Stimulated activated CD8-positive, alpha-beta memory T cell treated with anti-CD3 and anti-CD28 coated beads, Interleukin-2, amount 100 ng/mL, for 48 hours (primary cell): Measurements from ENCODE around the gene USP4.
"Not testable (repeated sequence)": the region's sequence is repeated elsewhere in the genome, so short reads cannot be mapped to it uniquely, and the experiment has no call there.

Source experiments
- DNase-seq, 2 donors: peaks; one replicate each; pipeline ENCODE4 v3.0.0-alpha.2; 2020; ENCODE audit warnings: low read depth in 2 of 2

Gene USP4

GRCh38 chr3:49352281-49352680 lies 12.4 kb upstream of the USP4 start:
- no peak for DNase-seq

DNA sequence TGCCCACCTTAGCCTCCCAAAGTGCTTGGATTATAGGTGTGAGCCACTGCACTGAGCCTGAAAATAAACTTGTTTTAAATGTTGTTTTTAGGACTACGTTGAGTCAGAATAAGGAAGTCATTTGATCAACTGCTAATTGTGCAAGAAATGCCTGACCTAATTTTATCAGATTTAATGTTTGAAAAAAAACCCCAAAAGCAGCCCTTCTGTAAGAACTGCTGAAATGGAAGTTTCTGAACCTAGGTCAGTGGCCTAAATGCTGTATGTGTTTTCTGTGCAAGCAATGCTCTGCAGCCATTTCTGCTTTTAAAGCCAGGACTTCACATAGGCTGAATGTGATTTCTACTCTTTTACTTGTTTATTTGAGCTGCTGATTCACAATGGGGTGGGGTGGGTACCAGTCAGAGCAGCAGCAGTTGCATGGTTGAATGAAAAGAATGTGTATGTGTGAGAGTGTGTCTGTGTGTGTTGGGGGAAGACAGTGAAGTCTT lies 11.7 kb upstream of the USP4 start:
- DNase-seq, result no peak

DNA sequence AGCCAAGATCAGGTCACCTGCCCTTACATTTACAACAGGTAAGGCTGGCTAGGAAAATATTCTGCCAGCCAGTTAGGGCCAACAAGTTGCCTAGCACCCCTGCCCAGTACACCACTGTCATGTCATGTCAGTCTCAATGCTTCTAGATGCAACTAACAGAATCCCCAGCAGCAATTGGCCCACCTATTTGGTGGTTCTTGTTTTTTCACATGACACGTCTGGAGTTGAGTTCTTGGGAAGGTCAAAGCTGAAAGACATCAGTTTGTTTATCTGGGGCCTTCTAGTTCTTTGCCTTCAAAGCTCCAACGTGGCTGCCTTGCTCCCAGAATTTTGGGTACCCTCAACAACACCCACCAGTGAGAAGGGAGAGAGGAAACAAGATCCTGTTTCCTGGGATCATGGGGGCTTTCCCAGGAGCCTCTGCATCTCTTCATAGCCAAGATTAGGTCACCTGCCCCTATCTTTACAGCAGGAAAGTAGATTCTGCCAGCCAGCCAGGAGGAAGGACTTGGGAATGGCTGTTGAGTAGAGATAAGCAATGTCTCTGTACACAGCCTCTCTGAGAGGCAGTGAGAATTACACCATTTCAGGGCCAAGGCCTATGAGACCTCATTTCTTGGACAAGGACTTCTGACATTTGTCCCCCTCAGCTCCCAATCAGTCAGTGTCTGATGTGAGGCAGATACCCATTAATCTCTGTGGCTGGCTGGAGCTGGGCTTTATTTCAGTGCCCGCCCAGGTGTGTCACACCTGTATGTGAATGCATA lies 9.7 kb upstream of the USP4 start:
- DNase-seq, result no peak

- not testable (repeated sequence) for DNase-seq
These were observed 8.5 kb upstream of the USP4 start for GRCh38 chr3:49348361-49348760.

- no peak for DNase-seq
These were observed 7.0 kb upstream of the USP4 start for GRCh38 chr3:49346797-49347251.

DNA sequence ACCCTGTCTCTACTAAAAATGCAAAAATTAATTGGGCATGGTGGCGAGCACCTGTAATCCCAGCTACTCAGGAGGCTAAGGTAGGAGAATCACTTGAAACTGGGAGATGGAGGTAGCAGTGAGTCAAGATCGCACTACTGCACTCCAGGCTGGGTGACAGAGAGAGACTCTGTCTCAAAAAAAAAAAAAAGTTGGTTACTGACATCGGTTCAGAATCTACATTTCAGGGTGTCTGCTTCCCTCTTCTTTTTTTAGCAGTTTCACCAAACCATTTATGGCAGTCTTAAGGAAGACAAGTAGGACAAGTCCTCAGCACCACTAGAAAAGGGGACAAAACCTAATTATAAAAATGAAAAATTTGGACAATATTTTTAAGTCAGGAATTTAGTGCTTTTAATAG lies 3.3 kb upstream of the USP4 start:
- DNase-seq, result no peak

DNA sequence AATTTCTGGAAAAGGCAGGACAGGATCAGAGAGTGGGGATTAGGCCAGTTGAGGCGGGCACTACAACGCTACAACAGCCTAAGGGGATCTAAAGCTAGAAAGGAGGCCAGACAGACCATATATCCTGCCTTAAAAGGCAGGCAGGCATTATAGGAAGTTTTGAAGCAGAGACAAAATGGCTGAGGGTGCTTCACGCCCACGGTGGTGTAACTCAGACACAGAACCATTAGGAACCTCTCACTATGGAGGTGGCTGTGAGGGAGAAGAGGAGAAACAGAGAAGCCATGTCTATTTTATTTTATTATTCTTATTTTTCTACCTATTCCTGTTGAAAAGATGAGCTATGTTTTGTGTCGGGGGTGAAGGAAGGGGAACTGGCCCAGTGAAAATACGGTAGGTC lies 2.1 kb upstream of the USP4 start:
- DNase-seq, result no peak

DNA sequence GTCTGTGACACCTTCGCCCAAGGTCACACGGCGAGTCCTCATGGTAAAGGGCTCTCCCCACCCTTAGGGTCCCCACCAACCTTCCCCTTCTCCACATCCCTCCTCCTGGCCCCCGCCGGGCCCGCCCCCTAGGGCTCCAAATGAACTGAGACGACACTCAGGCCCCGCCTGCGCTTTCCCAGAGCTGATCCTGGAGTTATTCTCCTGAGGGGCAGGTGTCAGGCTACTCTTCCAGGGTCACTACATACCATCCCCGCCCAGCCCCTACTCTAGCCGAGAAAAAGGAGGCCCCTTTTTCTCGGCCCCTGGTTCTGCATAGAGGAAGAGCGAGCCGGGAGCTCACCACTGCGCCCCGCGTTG lies 292 bp downstream of the USP4 start:
- DNase-seq, result peak in 1 of 2 donors; percentile 13

- no peak for DNase-seq
These were observed 5.8 kb downstream of the USP4 start for GRCh38 chr3:49333916-49334633.

DNA sequence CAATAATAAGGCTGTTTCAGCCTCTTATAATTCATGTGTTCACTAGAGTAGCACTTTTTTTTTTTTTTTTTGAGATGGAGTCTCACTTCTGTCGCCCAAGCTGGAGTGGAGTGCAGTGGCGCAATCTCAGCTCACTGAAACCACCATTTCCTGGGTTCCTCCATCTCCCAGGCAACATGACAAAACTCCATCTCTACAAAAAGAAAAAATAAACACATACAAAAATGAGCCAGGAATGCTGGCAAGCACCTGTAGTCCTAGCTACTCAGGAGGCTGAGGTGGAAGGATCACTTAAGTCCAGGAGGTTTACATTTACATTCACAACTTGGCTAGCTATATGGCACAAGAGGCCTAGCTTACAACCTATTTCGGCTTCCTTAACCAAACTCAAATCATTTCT lies 6.8 kb downstream of the USP4 start:
- DNase-seq, result no peak

- DNase-seq, result no peak
These were observed 10.7 kb downstream of the USP4 start for GRCh38 chr3:49329186-49329585.

- DNase-seq, result not testable (repeated sequence)
These were observed 11.5 kb downstream of the USP4 start for GRCh38 chr3:49328350-49328749.

- no peak for DNase-seq
These were observed 12.4 kb downstream of the USP4 start for GRCh38 chr3:49327485-49327884.

GRCh38 chr3:49324768-49325167 lies 15.1 kb downstream of the USP4 start:
- no peak for DNase-seq

DNA sequence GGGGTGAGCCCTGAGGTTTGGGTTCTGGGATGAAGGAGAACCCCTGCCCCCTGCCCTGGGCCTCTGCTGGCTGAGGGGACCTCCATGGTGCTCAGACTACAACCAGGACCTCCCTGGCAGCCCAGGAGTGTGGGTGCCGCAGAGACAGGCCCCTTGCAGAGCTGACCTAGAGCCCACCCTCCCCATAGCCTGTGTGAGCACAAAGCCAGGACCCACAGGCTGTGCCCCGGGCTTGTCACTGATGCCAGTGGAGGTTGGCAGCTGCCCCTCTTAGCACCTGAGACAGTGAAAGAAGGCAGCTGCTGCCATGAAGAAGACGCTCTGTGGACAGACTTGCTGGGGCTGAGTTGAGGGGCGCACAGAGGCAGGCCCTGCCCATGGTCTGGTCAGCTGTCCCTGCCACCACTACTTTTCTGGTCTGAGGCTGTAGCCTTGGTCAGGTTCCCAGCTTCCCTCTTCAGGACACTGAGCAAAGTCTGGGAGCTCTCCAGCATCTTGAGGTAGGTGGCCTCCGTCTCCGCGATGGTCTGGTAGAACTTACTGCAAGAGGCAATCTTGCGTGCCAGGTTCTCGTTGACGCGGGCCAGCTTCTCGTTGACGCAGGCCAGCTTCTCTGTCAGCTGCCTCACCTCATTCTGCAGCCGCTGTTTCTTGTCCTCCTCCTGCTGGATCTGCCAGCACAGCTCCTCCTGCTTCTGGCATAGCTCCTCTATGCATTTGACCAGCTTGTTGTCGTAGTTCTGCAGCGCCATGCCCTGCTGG lies 23.0 kb downstream of the USP4 start:
- no peak for DNase-seq

- no peak for DNase-seq
These were observed 25.8 kb downstream of the USP4 start for GRCh38 chr3:49313896-49314688.

GRCh38 chr3:49311283-49311682 lies 28.6 kb downstream of the USP4 start:
- no peak for DNase-seq

DNA sequence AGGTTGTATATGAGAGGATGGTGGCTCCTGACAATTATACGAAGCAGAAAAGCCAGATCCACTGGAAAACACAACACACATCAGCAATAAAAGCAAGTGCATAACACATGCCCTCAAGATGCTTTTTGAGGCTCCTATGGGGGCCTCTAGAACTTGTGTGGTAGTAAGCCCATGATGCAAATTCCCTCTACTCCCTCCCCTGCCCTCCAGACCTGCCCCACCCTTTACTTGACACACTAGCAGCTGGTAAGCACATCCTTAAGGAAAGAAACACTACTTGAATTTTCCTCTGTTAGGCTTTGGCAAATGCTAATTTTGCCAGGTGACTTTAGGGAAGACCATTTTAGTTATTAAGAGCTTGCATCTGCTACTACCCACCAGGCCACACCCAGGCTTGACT lies 29.2 kb downstream of the USP4 start:
- no peak for DNase-seq

GRCh38 chr3:49305608-49306007 lies 34.2 kb downstream of the USP4 start:
- DNase-seq, result no peak

GRCh38 chr3:49302613-49303012 lies 37.2 kb downstream of the USP4 start:
- no peak for DNase-seq

GRCh38 chr3:49300595-49300994 lies 39.3 kb downstream of the USP4 start:
- DNase-seq, result no peak

- DNase-seq, result no peak
These were observed 41.3 kb downstream of the USP4 start for GRCh38 chr3:49298511-49298910.
